NCI-H146 treated with DMSO at 0.1 percent for 48 hours (cell line): ENCODE measurements around the gene ADD1.
"Not testable (repeated sequence)": the region's sequence is repeated elsewhere in the genome, so short reads cannot be mapped to it uniquely, and the experiment has no call there.

ENCODE experiments used
- DNase-seq: peaks from one replicate; lab custom pipeline; 2025; ENCODE audit not compliant: unreplicated experiment; lab: John Stamatoyannopoulos, UW

Gene ADD1

DNA sequence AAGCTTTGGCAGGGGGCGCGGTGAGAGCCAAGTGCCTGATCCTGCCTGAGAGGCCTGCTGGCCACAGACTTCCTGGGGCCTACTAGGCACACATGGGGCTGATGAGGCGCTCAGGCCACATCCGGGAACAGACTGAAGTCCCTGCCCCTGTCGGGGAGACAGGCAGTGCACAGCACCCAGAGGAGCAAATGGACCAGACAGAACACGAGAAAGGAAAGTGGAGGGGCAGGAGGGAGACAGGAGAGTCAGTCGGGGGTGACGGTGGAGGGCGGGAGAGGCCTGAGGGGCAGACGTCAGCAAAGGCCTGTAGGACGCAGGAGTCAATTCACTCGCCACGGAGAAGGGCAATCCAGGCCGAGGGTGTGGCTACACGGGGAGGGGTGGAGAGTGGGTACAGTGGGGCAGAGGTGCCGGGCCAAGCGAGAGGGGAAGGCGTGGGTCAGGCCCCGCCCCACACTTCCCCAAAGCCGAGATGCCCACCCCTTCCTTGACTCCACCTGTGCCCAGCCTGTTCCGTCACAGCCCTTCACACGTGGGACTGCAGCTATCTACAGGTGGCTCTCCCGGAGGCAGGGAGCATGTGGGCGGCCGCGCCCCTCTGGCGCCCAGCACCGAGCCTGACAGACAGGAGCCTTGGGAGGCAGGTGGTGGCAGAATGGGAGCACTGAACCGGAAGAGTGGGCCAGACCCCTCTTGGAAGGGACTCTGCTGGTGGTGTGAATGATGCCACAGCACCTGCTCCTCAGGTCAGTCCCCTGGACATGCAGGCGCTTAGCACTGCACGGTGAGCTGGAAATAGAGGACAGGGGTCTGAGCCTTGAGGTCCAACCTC lies 99.1 kb downstream of the ADD1 start:
- DNase-seq: no peak

DNA sequence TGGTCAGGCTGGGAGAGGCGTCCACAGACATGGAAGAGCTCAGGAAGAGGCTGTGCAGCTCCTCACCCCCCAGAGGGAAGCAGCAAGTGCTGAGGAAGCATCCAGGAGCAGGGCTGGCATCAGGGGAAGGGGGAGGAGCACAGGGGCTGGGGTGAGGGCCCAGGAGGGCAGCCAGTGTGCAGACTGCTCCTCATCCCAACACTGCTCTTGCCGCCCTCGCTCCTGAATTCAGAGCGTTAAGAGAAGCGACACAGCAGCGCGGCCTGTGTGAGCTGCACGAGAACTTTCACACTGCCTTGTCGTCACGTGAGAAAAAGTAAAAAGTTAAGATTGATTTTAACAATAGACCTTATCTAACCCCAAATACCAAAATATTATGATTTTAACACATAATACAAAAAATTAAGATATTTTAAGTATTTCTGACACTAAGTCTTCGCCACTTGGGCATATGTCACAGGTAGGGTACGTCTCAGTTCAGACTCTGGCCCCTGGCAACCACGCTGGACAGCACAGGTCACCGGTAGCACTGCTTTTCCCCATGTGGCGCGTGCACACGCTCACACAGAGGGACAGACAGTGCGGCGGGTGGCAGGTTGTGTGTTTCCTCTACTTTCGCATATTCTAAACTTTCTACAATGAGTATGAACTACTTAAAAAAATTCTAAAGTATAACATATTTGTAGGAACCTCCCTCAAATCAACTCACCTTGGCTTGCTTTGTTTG lies 99.9 kb downstream of the ADD1 start:
- no peak for DNase-seq

DNA sequence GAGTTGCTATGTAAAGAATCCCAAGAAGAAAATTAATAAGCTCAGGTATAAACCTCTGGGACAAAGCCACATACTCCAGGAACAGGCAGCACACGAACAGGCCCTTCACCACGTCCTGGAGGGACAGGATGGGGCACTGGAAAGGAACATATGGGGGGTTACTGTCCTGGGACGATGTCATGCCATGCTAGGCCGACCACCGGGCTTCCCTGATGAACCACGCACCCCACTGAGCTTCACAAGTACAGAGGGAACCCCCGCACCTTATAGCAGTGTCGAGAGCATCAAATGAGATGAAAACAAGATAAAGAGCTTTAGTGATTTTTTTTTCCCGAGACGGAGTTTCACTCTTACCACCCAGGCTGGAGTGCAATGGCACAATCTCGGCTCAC lies 100.4 kb downstream of the ADD1 start:
- DNase-seq: no peak

DNA sequence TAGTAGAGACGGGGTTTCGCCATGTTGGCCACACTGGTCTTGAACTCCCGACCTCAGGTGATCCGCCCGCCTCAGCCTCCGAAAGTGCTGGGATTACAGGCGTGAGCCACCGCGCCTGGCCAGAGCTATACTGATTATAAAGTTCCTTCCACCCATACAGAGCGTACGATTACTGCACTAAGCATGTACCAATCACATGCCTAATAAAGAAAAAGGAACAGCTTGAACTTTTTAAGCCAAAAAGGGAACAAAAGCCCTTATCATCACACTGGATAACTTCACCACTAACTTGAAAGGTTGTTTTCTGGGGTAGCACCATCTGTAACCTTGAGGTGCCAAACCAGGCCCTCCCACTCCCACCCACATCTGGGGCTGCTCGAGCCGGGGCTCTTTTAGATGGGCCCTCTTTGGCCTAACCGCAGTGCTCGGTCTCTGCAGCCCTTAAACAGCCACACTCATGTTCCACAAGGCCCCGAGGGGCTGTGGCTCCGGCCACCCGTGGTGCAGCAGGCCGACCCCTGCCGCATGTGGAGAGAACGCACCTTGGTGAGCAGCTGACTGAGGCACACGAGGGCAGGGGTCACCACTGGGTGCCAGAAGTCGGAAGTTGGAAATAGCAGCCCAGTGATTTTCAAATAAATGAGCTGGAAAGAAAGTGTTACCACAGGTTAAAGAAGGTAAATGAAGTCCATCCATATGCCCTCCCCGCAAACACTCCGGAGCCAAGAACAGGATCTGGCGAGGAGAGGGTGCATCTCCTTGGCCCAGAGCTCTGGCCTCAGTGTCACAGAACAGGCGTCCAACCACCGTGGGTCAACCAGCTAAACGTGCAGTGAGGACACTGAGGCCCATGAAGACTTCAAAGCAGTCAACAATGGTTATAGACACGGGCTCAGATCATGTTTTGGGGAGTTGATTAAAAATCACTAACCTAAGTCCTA lies 101.2 kb downstream of the ADD1 start:
- no peak for DNase-seq

DNA sequence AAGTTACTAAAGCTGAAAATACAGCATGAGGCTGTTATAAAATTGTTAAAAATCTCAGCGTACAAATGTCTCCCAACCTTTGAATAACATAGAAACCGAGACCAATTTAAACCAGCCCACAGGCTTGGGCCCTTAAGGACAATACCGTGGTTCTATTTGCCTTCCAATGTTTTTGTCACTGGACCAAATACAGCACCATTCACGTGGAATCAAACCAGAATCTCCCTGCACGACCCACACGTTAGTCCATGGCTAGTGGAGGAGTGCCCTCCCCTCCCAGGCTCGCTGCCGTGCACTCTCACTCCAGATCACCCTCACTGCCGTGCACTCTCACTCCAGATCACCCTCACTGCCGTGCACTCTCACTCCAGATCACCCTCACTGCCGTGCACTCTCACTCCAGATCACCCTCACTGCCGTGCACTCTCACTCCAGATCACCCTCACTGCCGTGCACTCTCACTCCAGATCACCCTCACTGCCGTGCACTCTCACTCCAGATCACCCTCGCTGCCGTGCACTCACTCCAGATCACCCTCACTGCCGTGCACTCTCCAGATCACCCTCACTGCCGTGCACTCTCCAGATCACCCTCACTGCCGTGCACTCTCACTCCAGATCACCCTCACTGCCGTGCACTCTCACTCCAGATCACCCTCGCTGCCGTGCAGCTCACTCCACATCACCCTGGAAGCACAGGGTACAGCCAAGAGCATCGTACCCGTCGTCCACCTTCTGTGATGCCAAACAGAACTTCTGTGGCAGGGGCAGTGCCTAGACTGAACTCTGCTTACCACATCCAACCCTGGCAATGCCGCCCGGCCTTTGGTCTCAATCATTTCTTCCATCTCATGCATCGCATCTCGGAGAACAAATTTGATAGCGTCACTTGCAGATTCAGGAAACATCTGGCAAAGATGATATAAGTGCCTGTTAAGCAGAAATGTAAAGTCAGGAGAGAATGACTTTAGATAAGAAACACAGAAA lies 102.3 kb downstream of the ADD1 start:
- not testable (repeated sequence) for DNase-seq

DNA sequence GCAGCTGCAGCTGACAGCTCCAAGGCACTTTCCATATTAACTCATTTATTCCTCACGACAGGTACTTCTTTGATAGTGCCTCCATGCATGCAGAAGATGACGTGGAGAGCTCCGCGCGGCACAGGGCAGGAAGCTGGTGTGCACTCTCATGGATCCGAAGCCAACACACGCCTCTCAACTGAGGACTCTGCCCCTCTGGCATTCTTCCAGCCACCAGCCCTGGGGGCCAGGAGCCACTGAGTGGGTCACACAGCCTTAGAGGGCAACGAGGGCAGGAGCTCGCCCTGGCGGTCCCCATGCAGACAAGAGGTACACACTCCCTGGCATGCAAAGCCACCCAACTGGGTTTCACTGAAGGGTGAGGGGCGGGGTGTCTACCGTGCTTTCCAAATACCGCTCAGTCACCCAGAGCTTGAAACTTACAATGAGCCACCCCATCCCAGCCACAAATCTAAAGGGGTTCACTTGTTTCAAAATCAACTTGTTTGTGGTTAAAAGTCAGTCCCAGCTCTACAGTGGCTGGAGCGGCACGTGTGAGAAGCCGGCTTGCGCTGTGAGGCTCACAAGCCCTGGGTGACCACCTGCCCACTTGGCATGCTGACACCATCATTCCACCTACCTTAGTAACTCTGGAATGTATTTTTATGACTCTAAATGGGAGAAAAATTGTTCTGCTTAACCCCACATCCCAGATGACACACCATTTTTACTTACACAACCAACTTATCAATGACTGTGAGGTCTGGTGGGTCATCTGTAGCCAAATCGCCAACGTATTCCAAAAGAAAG lies 103.4 kb downstream of the ADD1 start:
- no peak for DNase-seq

DNA sequence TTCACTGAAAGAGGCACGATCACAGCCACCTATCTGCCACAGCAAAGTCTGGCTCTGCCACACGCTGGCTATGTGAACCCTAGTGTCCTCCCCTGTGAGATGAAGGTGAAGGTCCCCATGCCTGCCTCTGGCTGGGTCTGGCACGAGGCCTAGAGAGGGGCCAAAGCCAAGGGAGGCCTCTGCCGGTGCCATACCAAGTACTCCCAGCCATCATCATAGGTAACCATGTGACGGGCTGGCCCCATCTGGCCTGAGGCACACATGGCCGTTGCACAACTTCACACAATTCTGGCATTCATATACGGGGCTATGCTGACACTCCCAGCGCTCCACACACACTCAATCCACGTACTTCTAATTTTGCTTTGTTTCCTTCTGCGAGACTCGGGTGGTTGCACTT lies 104.3 kb downstream of the ADD1 start:
- no peak for DNase-seq

DNA sequence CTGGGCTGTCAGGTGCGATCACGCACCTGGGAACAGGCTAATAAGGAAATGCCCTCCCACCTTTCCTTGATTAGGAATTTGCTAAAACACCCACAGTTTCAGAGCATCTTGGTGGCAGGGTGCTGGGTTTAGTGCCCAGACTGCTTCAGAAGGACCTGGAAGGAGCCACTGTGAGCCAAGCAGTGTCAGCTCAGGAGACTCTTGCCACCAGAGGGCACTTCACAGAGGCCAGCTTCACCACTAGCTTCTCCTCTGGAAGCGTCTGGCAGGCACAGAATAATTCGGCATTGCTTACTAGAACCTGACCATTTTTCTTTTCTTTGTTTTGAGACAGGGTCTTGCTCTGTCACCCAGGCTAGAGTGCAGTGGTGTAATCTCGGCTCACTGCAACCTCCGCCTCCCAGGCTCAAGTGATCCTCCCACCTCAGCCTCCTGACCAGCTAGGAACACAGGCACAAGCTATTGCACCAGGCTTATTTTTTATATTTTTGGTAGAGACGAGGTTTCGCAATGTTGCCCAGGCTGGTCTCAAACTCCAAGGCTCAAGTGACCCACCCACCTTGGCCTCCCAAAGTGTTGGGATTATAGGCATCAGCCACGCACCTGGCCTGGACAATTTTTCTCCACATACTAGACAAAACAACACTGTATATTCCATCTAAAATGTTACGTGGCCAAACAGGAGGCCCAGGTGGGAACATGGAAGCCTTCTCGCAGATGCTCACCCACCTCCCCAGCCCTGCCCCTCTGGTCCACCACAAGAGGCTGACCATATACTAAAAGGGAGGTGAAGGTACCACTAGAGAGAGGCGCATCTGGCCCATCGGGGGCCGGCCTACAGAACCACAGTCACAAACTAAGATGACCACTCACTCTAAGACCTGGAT lies 105.5 kb downstream of the ADD1 start:
- no peak for DNase-seq

DNA sequence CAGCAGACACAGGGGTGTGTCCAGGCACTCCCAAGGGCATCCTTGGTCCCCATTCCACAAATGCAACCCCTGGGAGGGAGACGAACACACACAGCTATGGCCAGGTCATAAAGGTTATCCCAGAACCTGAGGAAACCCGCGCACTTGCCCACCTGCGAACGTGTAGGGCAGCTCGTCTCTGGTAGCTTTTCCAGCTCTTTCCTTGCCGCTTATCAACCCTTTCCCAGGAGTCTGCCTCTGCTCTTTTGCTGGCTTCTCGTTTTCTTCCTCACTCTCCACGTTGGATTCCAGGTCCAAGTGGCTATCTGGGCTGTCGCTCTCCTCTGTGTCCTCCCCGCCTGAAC lies 106.1 kb downstream of the ADD1 start:
- DNase-seq: no peak

DNA sequence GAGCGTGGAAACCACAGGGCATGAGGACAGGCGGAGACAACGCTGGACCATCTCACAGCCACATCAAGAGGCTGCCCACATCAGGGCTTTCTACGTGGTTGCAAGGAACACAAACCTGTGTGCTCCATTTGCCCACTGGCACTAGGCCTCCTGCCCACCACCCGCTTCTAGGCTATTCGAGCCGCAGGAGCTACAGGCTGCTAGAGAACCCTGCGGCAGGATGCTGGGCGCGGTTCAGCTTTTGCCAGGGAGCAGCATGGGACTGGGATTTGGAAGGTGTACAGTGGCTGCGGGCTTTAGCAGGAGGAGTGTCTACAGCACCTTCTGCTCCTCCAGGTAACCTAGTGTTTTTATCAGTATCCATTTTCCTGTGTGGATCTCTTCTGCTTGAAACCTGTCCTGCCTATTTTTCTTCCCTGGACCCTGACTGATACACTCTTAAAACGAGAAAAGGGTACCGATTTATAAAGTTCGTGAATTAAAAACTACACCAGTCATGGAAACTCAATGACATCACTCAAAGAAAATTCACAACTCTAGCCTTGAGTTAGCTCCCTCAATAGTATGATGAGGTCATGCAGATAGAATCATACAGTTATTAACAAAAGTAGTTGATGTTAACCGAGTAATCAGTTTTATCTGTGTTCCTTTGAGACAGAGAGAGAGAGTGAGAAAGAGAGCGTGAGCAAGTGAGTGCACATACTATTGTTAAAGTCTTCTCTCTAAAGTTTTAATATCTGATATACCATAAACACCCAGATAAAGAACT lies 106.8 kb downstream of the ADD1 start:
- DNase-seq: no peak

DNA sequence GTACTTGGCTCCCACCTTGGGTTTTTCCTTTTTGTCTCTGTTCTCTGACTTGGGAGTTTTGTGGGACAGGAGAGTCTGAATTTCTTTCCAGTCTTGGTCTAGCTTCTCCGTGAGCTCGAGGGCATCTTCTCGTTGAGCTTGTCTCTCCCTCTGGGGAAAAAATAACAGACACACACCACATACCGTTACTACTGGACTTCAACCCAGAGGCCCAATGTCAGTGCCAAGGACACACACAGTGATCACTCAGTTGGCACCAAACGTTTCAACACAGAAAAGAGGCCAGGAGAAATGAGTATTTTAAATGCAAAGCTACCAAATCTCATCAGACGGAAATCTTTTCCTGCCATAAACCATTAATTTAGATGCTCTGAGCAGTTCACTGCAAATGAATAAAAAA lies 109.9 kb downstream of the ADD1 start:
- no peak for DNase-seq

DNA sequence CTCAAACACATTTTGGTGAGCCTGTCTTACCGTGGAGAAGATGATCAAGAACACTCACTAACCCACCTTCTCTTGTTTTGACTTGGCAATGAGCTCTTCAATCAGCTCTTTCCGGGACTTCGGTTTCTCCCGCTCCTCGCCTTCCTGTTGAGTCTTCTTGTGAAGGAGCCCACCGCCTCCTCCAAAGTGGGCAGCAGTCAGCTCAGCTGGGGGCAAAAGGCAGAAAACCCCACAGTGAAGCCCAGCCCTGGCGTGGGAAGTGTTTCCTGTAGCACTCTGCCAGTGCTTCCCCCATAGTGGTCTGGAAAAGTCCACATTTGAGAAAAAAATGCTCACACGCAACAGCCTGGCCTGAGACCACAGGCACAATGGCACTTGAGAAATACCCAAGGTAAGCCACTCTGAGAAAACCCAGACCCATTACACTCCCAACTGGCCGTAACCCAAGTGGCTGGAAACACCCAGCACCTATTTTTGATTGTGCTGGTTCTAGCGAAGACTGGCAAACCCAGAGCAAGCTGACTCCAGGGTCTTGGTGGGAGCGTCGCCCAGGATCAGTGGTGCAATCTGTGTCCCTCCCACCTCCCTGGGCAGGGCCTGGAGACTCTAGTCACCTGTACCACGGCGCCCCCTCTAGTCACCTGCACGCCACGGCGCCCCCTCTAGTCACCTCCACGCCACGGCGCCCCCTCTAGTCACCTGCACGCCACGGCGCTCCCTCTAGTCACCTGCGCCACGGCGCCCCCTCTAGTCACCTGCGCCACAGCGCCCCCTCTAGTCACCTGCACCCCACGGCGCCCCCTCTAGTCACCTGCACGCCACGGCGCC lies 110.9 kb downstream of the ADD1 start:
- no peak for DNase-seq

DNA sequence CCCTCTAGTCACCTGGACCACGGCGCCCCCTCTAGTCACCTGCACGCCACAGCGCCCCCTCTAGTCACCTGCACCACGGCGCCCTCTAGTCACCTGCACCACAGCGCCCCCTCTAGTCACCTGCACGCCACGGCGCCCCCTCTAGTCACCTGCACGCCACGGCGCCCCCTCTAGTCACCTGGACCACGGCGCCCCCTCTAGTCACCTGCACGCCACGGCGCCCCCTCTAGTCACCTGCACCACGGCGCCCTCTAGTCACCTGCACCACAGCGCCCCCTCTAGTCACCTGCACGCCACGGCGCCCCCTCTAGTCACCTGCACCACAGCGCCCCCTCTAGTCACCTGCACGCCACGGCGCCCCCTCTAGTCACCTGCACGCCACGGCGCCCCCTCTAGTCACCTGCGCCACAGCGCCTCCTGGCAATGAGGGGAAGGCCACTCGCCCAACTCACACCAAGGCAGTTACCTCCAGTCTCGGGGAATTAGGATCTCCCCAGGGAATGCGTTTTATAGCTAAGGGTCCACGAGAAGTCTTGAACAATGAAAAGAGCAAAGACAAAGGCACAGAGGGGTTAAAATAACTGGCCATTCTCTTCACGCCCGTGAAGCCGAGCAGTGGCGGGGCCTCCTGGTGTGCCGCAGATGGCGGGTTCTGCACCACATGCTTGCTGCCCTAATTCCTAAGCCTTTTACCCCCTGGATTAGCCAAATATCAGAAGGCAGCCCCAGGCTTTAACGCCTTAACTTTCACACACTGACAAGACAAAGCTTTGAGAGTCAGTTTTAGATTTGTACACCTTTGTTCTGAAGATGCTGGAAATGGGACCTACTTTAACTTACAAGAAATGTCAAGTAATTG lies 111.8 kb downstream of the ADD1 start:
- DNase-seq: not testable (repeated sequence)

DNA sequence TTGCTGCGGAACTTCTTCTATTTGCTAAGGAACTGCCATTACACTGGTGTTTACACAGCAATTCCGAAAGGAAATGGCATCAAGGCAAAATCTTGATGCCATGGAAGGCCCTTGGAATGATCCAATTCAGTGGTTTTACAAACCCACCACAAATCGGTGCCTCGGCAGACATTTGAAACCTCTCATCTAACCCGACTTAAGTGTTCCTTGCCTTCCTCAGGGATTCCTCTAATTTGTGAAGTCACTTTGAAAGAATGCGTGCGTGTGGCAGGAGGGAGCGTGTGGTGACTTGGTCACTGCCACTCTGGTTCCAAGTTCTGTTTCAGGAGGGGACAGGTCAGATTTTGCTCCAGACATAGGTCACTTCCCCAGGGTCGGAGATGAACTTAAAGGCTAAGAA lies 114.8 kb downstream of the ADD1 start:
- no peak for DNase-seq

DNA sequence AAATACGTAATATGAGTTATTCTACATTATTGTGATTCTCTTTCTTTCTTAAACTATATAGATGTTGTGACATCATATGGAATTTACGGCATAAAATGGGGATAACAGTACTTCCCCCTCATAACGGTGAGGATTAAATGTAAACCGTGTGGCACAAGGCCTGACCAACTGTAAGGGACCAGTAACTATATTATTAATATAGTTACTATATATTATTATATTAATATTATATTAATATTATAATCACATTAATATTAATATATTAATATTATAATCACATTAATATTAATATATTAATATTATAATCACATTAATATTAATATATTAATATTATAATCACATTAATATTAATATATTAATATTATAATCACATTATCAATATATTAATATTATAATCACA lies 116.8 kb downstream of the ADD1 start:
- DNase-seq: not testable (repeated sequence)

DNA sequence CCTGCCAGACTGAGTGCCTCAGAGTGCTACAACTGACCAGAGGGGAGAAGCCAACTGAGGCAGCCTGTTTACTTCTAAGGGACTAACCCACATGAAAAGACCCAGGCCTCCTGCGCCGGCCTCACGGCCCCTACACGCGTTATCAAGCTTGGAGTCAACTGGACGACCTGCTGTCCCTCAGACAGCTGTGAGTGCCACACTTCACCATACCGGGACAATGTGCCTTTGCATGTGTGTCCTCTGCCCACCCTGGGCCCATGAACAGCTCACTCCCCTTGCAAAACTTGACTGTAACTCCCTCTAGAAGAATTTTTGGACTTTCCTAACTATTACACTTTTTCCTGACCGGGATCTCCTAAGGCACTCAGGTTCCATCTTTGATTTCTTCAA lies 117.8 kb downstream of the ADD1 start:
- no peak for DNase-seq
